GDM1 (cell line): ENCODE results near the gene PLEKHG7.
"Not testable (repeated sequence)": the region's sequence is repeated elsewhere in the genome, so short reads cannot be mapped to it uniquely, and the experiment has no call there.

Experiments used
- DNase-seq: peaks from one replicate; lab custom pipeline; 2025; lab: John Stamatoyannopoulos, UW

The PLEKHG7 gene, protein sequence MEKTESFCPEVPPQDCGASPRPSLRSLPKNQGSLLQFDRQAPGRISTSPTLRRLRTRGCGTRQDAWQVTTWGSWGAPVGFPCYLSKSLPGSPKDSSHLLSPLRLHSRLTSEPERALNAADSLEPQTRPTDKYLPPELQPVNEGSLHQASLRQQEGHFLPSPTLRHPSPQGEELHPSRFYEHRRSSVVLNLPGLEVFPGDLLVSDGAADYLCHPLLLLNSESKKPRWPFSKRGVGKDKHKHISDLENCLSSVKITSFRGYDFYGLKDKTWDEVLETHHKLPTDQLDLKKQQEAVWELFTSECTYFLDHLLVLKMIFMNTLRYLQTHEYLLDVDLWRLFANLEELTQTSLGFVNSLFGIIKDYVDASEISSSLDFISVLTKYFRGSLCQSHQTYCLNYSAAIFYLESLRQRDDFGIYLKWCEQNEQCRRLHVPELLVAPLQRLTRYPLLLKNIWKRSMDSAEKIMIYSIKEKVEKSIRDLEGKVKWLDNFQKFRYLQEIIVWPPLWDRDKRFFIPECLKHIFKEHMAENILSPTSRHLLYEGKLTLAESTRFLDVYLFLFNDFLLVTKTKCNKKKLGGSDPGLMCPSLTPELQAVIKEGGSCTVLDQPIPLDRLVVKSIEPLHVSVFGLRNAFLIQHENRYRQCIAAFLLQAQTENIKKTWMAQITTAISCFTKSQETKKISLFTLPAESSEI

DNA sequence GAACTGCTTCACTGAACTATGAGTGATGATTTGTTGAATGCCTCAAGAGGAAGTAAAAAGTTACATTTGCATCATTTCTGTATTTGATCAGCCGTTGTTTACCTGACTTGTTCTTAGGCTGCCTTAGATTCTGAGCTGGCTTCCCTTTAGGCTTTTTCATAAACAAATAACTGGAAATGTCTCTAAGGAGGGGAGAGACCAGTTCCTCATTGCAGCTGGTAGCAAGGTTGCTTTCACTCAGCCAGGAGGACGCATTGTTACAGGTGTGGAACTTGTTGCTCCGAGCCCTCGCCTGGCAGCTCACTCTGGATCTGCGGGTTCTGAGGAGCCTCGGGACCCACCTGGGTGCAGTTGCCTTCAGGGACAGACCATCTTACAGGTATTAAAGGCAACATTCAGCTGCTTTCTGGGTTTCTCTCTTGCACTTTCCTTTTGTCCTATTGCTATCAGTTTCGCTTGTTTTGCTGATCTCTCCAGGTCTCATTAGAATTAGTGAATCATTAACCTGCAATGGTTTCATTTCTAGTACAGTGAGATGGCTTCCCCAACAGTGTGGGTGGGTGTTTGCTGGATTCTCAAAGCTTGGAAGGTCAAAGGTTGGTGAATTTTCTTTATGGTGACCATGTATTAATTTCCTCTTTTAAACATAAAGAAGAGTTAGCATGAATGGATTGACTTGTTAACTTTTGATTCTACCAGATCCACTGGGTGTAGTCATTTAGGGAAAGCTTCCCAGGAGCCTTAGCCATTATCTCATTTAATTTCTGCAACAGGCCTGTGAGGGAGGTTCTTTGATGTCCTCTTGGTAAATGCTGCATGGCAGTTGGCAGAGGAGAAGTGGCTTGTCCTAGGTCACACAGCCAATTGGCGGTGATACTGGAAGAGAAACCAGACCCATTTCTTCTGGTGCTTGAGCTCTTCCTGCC is at the start of gene PLEKHG7:
Gene PLEKHG7 (plus strand): TSS at position 236 of the 926 bp plus-strand sequence. CDS start 3,643 bp downstream, outside the sequence.
- no peak for DNase-seq

DNA sequence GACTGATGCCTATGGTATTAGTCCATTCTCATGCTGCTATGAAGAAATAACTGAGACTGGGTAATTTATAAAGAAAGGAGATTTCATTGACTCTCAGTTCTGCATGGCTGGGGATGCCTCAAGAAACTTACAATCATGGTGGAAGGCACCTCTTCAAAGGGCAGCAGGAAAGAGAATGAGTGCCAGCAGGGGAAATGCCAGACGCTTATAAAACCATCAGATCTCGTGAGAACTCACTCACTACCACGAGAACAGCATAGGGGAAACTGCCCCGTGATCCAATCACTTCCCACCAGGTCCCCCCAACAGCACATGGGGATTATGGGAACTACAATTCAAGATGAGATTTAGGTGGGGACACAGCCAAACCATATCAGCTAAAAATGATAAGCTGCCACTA is 48.5 kb upstream of the PLEKHG7 start:
- not testable (repeated sequence) for DNase-seq

DNA sequence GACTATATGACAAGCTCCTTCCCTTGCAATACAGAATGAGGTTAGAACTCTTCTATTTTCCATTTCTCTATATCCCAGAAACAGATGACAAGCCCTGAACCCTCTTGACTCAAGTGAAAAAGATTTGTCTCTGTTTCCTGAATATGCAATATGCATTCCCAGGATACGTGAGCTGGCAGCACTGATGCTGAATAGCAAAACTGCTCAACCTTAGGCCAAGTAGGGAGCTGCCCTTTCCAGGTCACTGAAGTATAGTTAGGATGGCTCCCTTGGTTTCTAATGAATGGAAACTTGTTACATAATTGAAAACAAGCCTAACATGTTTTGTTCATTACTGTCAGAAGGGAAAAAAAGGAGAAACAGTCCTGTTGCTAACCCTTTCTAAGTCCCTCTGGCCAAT is 47.9 kb upstream of the PLEKHG7 start:
- DNase-seq, result no peak

DNA sequence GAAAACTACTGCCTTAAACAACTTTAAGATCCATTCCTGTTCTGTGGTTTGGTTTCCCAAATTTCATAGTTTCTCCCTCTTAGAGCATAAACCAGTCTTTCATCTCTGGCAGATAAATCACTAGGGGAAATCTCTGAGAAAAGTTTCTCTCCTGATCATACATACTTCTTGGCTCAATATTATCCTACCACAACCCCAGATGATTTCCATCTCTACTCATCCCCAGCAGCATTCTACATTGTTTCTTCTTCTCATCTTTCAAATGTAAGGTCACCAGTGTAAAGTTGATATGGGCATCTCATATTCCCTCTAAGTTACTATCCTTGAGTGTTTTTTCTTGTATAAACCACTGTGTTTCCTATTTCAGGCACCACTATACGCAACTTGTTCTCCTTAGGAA is 45.9 kb upstream of the PLEKHG7 start:
- no peak for DNase-seq

DNA sequence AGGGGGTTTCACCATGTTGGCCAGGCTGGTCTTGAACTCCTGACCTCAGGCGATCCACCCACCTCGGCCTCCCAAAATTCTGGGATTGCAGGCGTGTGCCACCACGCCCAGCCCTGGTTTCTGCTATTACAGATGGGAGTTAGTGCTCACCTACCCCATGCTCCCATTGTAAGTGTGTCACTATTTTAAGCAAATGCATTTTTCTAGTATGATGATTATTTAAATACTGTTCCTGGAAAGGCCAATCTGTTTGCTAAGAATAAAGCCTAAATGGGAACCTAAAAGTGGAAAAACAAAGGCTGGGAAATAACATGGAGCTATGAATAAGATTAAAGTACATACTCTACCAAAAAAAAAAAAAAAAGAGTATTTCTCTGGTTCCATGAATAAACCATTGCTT is 45.0 kb upstream of the PLEKHG7 start:
- DNase-seq, result no peak

DNA sequence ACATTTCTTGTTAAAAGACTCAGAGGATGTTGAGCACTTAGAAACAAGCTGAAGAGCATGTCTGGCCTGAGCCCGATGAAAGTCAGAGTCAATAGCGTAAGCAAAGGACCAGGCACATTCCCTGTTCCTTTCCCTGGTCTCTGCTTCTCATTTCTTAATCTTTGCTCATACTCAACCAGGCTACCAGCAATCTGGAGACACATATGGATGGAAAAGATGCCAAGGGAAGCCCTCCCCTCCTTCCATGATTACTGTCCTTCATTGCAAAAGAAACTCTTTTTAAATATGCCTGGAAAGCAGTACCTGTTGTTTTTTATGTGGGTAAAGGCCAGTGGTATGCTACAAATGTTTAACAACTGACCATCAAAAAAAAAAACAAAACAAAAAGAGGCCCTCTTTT is 44.2 kb upstream of the PLEKHG7 start:
- no peak for DNase-seq

DNA sequence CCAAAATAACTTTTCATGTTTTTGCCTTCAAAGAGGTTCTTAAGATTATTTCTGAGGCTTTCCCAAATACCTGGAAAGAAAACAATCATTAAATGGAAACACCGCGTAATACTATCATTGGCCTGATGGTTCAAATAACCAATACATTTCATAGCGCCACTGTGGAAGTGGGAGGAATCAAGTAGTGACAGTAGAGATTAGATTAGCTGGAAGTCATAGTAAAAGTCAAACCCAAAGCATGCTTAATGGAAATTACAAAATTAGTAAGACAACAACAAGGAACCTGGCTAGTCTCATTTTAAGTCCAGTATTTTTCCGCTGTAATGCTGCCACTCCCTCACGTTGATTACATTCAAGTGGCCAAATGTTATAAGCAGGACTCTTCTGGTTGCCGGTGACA is 41.5 kb upstream of the PLEKHG7 start:
- DNase-seq, result no peak

DNA sequence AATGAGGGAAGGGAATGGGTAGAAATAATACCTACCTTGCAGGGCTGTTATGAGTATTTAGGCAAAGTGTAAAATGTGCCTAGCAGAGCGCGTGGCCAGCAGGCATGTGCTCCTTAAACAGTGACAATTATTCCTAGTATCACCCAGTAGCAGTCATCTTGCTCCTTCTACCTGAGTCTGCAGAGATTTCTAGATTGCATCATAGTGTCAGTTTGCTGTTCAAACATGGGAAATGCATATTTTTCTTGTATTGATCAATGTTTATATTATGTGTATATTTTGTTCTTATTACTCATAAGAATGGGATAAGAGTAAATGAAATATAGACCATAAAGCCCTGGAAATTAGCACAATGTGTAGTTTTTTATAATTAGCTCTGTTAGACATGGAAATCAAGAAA is 37.3 kb upstream of the PLEKHG7 start:
- DNase-seq, result no peak

DNA sequence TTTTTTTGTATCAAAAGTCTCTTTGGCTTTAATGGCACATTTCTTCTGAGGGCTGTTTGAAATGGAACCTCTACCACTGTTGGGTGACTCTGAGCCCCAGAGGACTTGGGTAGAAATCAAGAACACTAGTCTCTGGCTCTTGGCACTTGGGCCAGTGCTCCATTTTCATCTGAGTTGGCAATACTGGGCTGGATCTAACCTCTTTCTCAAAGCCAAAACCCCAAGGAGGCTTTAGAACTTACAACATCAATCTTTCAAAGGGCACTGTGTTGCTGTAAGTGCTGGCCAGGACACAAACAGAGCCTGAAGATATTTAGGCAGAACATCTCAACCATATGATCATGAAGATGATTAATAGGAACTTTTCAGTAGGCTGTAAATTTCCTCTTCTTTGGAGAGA is 34.0 kb upstream of the PLEKHG7 start:
- no peak for DNase-seq

DNA sequence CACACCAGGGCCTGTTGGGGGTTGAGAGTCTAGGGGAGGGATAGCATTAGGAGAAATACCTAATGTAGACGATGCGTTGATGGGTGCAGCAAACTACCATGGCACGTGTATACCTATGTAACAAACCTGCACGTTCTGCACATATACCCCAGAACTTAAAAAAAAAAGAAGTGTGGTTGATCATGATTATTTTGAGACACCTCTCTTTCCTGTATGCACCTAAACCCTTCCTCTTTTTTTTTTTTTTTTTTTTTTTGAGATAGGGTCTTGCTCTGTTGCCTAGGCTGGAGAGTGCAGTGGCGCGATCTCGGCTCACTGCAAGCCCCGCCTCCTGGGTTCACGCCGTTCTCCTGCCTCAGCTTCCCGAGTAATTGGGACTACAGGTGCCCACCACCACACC is 31.3 kb upstream of the PLEKHG7 start:
- DNase-seq, result not testable (repeated sequence)

DNA sequence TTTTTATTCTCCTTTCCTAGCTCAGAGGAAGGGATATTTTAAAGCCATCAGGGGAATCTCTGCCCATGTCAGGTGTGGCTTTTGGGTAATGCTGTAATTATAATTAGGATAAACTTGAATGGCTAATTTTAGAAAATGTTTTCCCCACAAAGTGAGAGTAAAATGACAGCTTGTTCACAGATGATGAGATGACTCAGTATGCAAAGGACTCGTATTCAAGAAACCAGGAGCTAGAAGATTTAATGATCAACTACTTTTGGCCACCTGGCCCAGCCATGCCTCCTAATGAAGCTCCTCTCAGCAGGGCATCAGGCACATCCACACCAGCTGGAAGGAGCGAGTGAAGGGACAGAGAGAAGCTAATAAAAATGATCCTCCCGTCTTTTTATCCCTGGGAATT is 29.0 kb upstream of the PLEKHG7 start:
- DNase-seq, result no peak

DNA sequence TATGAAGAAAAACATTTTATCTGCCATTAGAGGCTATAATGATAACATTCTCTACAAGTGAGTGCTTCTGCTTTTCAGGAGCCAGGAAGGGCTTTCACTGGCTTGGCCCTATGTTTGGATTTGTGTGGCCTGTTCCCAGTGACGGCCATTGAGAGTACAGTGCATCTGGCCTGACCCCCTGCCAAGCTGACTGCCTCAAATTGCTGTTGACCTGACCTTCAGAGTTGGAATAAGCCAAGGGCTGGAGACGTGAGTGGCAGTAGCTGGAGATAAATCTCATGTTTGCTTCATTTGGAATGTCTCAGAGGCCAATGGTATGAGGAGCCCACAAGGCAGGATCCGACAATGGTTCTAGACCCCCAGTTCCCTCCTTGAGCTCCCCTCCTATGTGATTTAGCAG is 28.3 kb upstream of the PLEKHG7 start:
- no peak for DNase-seq

DNA sequence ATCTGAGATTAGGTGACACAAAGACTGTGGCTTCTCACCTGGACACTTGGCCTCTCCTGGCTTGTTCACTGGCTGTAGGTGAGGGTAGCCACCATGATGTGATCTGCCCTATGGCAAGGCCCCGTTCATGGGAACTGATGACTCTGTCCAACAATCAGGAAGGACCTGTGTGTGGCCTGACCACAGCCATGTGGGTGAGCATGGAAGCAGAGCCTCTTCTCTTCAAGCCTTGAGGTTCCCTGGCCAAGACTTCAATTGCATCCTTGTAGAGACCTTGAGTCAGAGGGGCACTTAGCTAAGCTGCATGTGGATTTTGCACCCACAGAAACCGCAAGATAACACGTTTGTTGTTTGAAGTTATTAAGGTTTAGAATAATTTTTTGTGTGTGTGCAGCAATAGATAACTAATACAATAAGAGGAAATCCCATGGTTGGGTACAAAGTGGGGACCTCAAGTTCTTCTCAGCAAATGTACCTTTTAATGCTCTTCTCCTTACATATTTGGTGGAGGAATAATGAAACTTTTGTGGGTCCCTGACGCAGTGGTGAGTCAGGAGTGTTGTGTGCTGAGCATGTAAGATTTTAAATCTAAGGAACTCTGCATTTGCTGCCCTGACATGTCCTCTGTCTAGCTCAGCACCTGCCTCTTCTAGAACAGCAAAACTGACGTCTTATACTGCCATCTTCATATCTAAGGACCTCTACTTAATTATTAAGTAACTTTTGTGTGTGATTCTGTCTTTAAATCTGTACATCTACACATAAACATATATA is 27.5 kb upstream of the PLEKHG7 start:
- DNase-seq, result no peak

DNA sequence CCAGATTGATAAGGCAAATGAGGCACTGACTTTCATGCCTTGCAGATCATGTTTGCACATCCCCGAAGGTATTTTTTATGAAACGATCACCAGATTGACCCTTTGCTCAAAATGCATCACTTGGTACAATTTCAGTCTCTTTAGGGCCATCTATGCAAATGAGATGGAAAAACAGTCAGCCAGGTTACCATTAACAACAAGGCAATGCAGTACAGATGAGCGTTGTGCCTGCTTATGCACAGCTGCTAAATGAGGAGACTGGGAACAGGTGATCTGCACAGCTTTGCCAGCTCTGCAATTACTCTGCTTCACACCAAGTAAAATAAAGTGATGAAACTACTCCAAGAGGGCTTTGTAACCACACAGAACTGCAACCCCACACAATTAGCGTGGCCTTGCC is 26.1 kb upstream of the PLEKHG7 start:
- no peak for DNase-seq

DNA sequence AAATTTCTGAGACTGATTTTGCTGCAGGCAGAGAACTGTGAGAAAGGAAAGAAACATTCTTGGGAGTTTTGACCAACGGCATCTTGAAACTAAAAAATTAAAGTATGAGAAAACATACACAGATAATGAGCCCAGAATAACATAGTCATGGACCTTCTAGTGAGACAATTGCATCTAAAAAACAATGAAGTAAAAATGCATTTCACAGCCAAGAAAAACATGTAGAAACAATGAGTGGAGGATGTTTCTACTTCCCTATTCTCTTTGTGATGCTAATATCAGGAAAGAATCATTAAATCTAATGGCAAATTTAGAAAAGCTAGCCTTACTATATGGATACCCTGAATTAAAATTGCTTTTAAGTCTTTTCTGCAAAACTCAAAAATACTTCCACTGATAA is 12.2 kb upstream of the PLEKHG7 start:
- no peak for DNase-seq

DNA sequence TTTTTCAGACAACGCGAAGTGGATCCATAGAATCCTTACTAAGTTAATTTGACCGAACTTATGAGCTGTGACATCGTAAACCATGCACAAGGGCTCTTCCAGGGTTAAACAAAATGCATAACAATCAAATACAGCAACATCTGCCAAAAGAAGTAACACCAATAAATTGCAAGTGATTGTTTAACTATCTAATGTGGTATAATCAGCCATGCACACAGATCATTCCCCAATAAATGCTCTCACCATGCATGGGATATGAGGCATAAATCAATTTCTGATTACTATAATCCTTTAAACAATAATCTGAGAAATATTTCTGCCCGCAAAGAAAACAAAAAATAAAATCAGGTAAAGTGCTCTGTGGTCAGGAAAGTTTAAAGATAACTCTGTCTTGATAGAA is 7.7 kb upstream of the PLEKHG7 start:
- DNase-seq, result no peak

DNA sequence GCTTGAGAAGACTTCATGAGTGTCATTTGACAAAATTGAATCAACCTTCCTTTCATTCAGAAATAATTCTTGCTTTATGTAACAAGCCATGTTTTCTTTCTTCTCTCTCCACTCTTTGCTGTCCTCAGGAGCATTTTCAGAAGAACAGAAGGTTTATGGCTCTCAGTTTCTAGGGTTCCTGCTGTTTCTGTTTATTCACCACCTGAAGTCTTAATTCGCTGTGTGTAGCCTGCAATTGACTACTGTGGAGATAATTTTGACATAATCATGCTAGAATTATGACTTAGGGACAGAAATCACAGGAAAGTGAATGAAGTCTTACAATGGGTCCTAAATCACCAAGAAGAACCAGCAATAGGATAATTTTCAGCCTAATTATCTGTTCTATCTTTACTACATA is 7.2 kb upstream of the PLEKHG7 start:
- DNase-seq, result no peak

DNA sequence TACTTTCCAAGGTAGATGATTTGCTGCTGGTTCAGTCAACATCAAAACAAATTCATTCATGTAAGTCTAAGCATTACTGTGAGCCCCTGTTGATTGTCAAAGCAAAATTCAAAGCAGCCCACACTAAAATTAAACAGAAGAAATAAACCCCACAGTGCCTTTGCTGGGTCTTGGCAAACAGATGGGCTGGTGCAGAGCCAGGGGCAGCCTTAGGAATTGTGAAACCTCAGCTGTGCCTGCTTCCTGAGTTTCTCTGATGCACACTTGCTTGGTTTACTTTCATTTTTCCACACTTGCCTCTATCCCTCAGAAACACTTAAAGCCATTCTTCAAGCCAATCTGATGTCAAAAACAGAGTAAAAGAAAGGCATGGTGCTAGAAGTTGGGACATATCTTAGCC is 6.6 kb upstream of the PLEKHG7 start:
- no peak for DNase-seq

DNA sequence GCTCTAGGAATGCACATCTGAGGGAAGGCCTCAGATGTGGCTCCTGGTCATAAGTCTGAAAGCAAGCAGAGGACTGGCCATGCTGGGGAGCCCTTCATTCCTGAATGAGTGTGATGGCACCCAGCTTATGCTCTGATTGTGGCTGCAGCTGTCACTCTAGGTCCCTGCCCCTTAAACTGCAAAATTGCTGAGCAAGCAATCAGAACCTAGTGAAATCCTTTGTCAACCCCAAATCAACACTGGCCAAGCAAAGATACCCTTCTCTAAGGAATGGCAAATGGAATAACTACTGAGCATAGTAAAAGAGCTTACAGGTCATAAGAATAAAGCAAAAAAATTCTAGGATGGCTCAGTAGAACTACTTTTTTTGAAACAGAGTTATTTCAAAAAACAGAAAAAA is 4.3 kb upstream of the PLEKHG7 start:
- DNase-seq, result no peak

DNA sequence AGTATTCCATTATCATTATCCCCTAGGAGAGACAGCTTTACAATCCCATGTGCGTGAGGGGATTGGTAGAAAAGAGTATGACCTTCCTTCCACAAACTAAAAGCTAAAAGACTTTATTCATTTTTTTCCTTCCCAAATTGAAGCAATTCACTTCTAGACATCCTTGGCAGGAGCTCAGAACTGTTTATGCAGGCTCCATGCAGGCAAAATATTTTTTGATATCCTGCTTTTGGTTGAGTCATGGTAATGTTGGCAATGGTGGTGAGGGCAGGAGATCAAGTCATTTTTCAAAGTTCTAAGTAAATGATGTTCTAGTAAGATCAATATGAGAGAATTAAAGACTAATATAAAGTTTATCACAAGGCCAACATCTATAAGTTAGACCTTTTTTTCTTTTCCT is 1.3 kb upstream of the PLEKHG7 start:
- no peak for DNase-seq

DNA sequence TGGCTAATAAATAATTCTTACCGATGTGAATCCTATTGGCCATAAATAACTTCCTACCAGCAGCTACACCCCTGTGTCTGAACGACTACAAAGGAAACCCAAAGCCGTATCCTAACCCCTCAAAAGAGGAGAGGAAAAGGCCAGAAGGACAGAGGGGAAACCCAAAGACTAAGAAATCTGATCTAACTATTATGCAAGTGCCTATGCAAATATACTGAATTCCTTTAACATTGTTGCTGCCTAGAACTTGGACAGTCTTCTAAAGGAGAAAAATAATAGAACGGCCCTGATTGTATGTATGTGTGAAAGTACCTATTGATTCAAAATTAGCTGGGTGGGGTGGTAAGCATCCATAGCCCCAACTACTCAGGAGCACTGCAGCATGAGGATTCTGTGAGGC is 997 bp downstream of the PLEKHG7 start:
- DNase-seq, result no peak

DNA sequence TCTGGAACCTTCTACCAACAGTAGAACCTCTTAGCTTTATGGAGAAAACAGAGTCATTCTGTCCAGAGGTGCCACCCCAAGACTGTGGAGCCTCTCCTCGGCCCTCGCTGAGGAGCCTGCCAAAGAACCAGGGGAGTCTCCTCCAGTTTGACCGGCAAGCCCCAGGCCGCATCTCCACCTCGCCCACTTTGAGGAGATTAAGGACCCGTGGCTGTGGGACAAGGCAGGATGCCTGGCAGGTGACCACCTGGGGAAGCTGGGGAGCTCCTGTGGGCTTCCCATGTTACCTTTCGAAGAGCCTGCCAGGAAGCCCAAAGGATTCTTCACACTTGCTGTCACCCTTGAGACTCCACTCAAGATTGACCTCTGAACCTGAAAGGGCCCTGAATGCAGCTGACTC is 3.8 kb downstream of the PLEKHG7 start:
- no peak for DNase-seq
